KBM-7 (cell line): ENCODE results near the gene LAPTM5.
"Not testable (repeated sequence)": the region's sequence is repeated elsewhere in the genome, so short reads cannot be mapped to it uniquely, and the experiment has no call there.

ENCODE experiments used
- DNase-seq: peaks from one replicate; pipeline ENCODE4 v3.0.0-alpha.2; 2015
- in situ Hi-C: fragments of 300-500 bp; cut with MboI; formaldehyde crosslinking; loops from 2 replicates; pipeline ENCODE4 v1.14.3; 2020; ENCODE audit warnings: low sequenced_read_pairs, low pct_unique_long_range_greater_than_20kb, mixed read lengths

LAPTM5 gene

GRCh38 chr1:30757352-30758120 is at the start of gene LAPTM5:
TSS of gene LAPTM5 (minus strand) at chr1:30757774. CDS start at chr1:30757745, 29 bp downstream.
- peak; percentile 83 for DNase-seq
- in situ Hi-C loops, result no loop called here

- DNase-seq, result no peak
- in situ Hi-C loops, result no loop called here
Observed at GRCh38 chr1:30806381-30807317, 49.1 kb upstream of the LAPTM5 start.

- DNase-seq, result no peak
- in situ Hi-C loops, result no loop called here
Observed at GRCh38 chr1:30805304-30806003, 47.9 kb upstream of the LAPTM5 start.

- in situ Hi-C loops, result loop anchor here (5.0 kb wide), 1 partner anchor 107 kb away; no protein-coding TSS in a partner anchor
- no peak for DNase-seq
Observed at GRCh38 chr1:30804822-30805221, 47.2 kb upstream of the LAPTM5 start.

GRCh38 chr1:30804352-30804751 is 46.8 kb upstream of the LAPTM5 start:
- in situ Hi-C loops, result loop anchor here (5.0 kb wide), 1 partner anchor 108 kb away; no protein-coding TSS in a partner anchor
- no peak for DNase-seq

GRCh38 chr1:30803562-30803961 is 46.0 kb upstream of the LAPTM5 start:
- no peak for DNase-seq
- in situ Hi-C loops, result loop anchor here (5.0 kb wide), 1 partner anchor 109 kb away; no protein-coding TSS in a partner anchor

GRCh38 chr1:30801771-30802198 is 44.2 kb upstream of the LAPTM5 start:
- DNase-seq, result peak; percentile 79
- in situ Hi-C loops, result loop anchor here (5.0 kb wide), 1 partner anchor 111 kb away; no protein-coding TSS in a partner anchor

- DNase-seq, result no peak
- in situ Hi-C loops, result no loop called here
Observed at GRCh38 chr1:30799233-30799511, 41.6 kb upstream of the LAPTM5 start.

GRCh38 chr1:30798389-30799232 is 41.0 kb upstream of the LAPTM5 start:
- DNase-seq, result no peak
- in situ Hi-C loops, result no loop called here

GRCh38 chr1:30795026-30795425 is 37.5 kb upstream of the LAPTM5 start:
- DNase-seq, result no peak
- in situ Hi-C loops, result no loop called here

- DNase-seq, result no peak
- in situ Hi-C loops, result no loop called here
Observed at GRCh38 chr1:30794260-30794659, 36.7 kb upstream of the LAPTM5 start.

- no peak for DNase-seq
- in situ Hi-C loops, result no loop called here
Observed at GRCh38 chr1:30793209-30793608, 35.6 kb upstream of the LAPTM5 start.

GRCh38 chr1:30791868-30792267 is 34.3 kb upstream of the LAPTM5 start:
- in situ Hi-C loops, result no loop called here

GRCh38 chr1:30790850-30791778 is 33.5 kb upstream of the LAPTM5 start:
- peak; percentile 84 for DNase-seq
- in situ Hi-C loops, result no loop called here

More at GRCh38 chr1:30791868-30792267, 34.3 kb upstream of the LAPTM5 start:
- DNase-seq, result no peak

- DNase-seq, in situ Hi-C loops: not testable (repeated sequence)
Observed at GRCh38 chr1:30790256-30790525, 32.6 kb upstream of the LAPTM5 start.

GRCh38 chr1:30789388-30790255 is 32.0 kb upstream of the LAPTM5 start:
- in situ Hi-C loops, result no loop called here
- DNase-seq, result no peak
